Ascending aorta (tissue), 2 donors: ENCODE measurements around the gene IL1F10. TPM values are rescaled to one million over a fixed set of nuclear protein-coding genes. Genes with fewer than 3 reads are reported as not detected.

ENCODE experiments used
- DNase-seq, 2 donors: peaks; one replicate each; pipeline ENCODE4 v3.0.0-alpha.2; 2019; ENCODE audit warnings: low spot score in 2 of 2
- H3K27ac ChIP-seq, 2 donors: fragments of 200-600 bp; sonication (generic); one replicate each; pipeline ENCODE4 v1.5.1; 2016 to 2017; ENCODE audit warnings: mild to moderate bottlenecking in 1 of 2
- H3K27me3 ChIP-seq: fragments of 200-600 bp; sonication (generic); one replicate; pipeline ENCODE4 v1.5.1; 2017
- H3K36me3 ChIP-seq, 2 donors: fragments of 200-600 bp; sonication (generic); one replicate each; pipeline ENCODE4 v1.5.1; 2016
- H3K4me1 ChIP-seq, 2 donors: fragments of 200-600 bp; sonication (generic); one replicate each; pipeline ENCODE4 v1.5.1; 2016 to 2017; ENCODE audit warnings: mild to moderate bottlenecking in 1 of 2
- H3K4me3 ChIP-seq, 2 donors: fragments of 200-600 bp; sonication (generic); one replicate each; pipeline ENCODE4 v1.5.1; 2016 to 2017; ENCODE audit warnings: mild to moderate bottlenecking in 1 of 2
- H3K9me3 ChIP-seq, 2 donors: fragments of 200-600 bp; sonication (generic); one replicate each; pipeline ENCODE4 v1.5.1; 2016
- CTCF ChIP-seq, 3 experiments: fragments of 200-600 bp in 2 of 3; fragments of 450-650 bp in 1 of 3; sonication (generic) in 2 of 3; IDR thresholded peaks; one replicate each; pipeline ENCODE4 v1.5.1; 2016 to 2019; ENCODE audit warnings: antibody characterized with exemption in 3 of 3, mild to moderate bottlenecking in 1 of 3, moderate library complexity in 1 of 3
- intact Hi-C: fragments of 100-400 bp; cut with DNase I; formaldehyde crosslinking; loops from one replicate; pipeline ENCODE4 v1.15.1; 2023
- total RNA-seq: library from RNA; depleted of rRNA; stranded (reverse); fragments of >200 nt; gene quantifications from one replicate; pipeline ENCODE4 v1.1.0, GENCODE V29; 2016

IL1F10 gene
- total RNA-seq, 1 donor from 2014 or later = not detected

DNA sequence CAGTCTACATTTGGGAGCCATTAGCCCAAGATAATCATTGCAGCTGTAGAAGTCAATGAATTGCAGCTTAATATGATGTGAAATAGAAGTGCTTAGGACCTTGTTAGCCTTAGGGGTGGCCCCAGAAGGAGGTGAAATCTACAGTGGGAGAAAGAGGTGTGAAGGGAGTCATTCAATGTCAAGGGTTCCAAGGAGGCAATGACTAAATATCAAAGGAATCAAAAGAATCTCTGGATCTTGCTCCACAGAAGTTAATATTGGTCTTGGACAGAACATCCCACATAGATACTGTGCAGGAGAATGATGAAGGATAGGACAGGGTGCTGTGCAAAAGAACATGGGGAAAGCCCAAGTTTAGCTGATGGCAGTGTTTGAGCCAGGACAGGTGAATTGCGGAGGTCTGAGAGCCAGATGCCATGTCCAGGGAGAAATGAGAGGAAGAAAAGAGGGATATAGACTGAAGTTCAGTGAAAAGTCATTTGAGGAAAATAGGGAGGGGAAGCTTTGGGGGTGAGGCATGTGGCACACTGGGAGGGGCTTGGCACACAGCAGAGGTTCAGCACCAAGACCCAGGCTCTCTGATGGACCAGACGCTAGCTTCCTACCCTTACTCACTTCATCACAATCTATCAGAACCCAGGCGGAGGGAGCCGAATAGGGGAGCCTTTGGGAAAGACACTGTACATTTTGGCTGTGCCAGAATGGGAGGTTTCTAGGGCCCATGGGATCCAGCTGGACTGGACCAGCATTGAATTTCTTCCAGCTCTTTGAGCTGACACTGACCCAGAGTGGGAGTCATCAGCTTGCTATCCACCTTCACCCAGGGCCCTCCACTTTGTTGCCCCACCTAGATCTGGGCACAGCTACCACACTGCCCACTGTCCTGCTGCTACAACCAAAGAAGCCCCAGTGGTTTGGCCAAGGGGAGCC lies 2.2 kb downstream of the IL1F10 start:
- Histone ChIP-seq H3K4me3 (no peak overlapping the region), H3K36me3 (no peaks in the 10 kb centered on the region), H3K9me3 (no peaks in the 10 kb centered on the region), H3K4me1 (no peaks in the 10 kb centered on the region), H3K27me3 (no peaks in the 10 kb centered on the region), H3K27ac (no peak overlapping the region)
- intact Hi-C loops = no loop called here
- no peak for TF ChIP-seq CTCF (IDR thresholded peaks at IDR 0.05)
- DNase-seq = no peak

DNA sequence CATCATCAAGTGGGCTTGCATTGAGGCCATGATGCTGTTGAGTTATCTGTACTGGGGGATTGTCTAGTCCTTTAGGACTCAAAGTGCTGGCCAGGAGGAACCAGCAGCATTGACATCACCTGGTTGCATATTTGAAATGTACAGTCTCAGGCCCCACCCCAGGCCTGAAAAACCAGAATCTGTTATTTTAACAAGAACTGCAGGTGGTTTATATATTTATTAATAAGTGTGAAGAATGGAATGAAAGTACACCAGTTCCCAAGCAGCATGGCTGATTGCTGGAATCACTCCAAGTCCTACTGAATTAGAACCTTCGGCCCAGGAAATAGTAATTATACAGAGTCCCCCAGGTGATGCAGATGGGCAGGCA lies 2.8 kb downstream of the IL1F10 start:
- no peak overlapping the region for H3K27ac ChIP-seq
- H3K4me3 ChIP-seq = no peak overlapping the region
- H3K36me3 ChIP-seq = no peaks in the 10 kb centered on the region
- no peaks in the 10 kb centered on the region for H3K9me3 ChIP-seq
- no peaks in the 10 kb centered on the region for H3K4me1 ChIP-seq
- no peak for DNase-seq
- no peaks in the 10 kb centered on the region for H3K27me3 ChIP-seq
- TF ChIP-seq CTCF (IDR thresholded peaks at IDR 0.05) = no peak
- intact Hi-C loops = no loop called here

DNA sequence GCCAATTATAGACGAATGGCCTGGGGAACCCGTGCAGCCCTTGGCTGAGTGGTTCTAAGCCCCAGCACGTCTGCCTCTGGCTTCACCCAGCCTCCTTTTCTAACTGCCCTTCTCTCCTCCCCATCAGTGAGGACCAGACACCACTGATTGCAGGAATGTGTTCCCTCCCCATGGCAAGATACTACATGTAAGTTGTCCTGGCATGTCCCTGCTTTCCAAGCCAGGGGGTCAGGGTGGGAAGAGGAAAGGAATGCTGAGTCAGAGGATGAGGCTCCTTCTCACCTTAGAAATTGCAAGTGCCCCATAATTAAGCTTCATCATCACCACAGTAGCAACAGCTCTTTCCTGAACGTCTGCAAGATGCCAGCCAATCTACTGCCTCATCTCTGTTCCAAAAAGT lies 4.8 kb downstream of the IL1F10 start:
- DNase-seq = no peak
- intact Hi-C loops = no loop called here

GRCh38 chr2:113073325-113073834 lies 5.6 kb downstream of the IL1F10 start:
- intact Hi-C loops = no loop called here
- DNase-seq = no peak
- Histone ChIP-seq H3K36me3 (no peaks in the 10 kb centered on the region), H3K27me3 (no peaks in the 10 kb centered on the region), H3K4me3 (no peak overlapping the region), H3K27ac (no peak overlapping the region), H3K4me1 (no peaks in the 10 kb centered on the region), H3K9me3 (no peaks in the 10 kb centered on the region)
- TF ChIP-seq CTCF (IDR thresholded peaks at IDR 0.05) = no peak

More for the DNA sequence above, 4.8 kb downstream of the IL1F10 start:
- Histone ChIP-seq H3K27ac (no peak overlapping the region), H3K4me1 (no peaks in the 10 kb centered on the region), H3K9me3 (no peaks in the 10 kb centered on the region), H3K4me3 (no peak overlapping the region), H3K36me3 (no peaks in the 10 kb centered on the region), H3K27me3 (no peaks in the 10 kb centered on the region)
- TF ChIP-seq CTCF (IDR thresholded peaks at IDR 0.05) = no peak

DNA sequence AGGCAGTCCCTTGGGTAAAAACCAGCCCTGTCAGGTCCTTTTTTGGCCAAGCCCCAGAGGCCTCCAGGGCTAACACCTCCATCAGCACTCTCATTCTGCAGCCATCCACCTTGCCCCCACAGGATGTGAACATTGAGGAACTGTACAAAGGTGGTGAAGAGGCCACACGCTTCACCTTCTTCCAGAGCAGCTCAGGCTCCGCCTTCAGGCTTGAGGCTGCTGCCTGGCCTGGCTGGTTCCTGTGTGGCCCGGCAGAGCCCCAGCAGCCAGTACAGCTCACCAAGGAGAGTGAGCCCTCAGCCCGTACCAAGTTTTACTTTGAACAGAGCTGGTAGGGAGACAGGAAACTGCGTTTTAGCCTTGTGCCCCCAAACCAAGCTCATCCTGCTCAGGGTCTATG lies 7.3 kb downstream of the IL1F10 start:
- Histone ChIP-seq H3K4me3 (no peak overlapping the region), H3K9me3 (no peaks in the 10 kb centered on the region), H3K36me3 (no peaks in the 10 kb centered on the region), H3K27ac (no peak overlapping the region), H3K27me3 (no peaks in the 10 kb centered on the region), H3K4me1 (no peaks in the 10 kb centered on the region)
- DNase-seq = no peak
- intact Hi-C loops = no loop called here
- no peak for TF ChIP-seq CTCF (IDR thresholded peaks at IDR 0.05)
